Neuron (in vitro differentiated cells): ENCODE data around the gene LLCFC1.

ENCODE experiments used
- H2AFZ ChIP-seq: one replicate; pipeline ENCODE4 v1.6.1; 2013; ENCODE audit warnings: low read depth, mild to moderate bottlenecking, inconsistent platforms, low read length, moderate library complexity
- H3K27me3 ChIP-seq: one replicate; pipeline ENCODE4 v1.6.1; 2013; ENCODE audit warnings: low read length; ENCODE audit not compliant: insufficient read depth
- H3K36me3 ChIP-seq: one replicate; pipeline ENCODE4 v1.6.1; 2013; ENCODE audit warnings: low read length; ENCODE audit not compliant: insufficient read depth
- H3K4me1 ChIP-seq: one replicate; pipeline ENCODE4 v1.6.1; 2013; ENCODE audit warnings: low read length; ENCODE audit not compliant: insufficient read depth
- H3K4me3 ChIP-seq: 2 replicates; pipeline ENCODE4 v1.5.1; 2013; ENCODE audit warnings: mild to moderate bottlenecking, low read length, moderate library complexity
- H3K9me3 ChIP-seq: one replicate; pipeline ENCODE4 v1.6.1; 2013; ENCODE audit warnings: low read length

Gene LLCFC1

GRCh38 chr7:142901426-142902259, 37.6 kb upstream of the LLCFC1 start:
- no peak overlapping the region for H3K4me3 ChIP-seq
- no peaks in the 10 kb centered on the region for H3K4me1 ChIP-seq

GRCh38 chr7:142904128-142904527, 35.2 kb upstream of the LLCFC1 start:
- Histone ChIP-seq H3K27me3 (no peaks in the 10 kb centered on the region), H3K4me1 (no peaks in the 10 kb centered on the region), H3K4me3 (no peak overlapping the region), H3K36me3 (no peaks in the 10 kb centered on the region), H2AFZ (no peak overlapping the region), H3K9me3 (no peaks in the 10 kb centered on the region)

More at GRCh38 chr7:142901426-142902259, 37.6 kb upstream of the LLCFC1 start:
- no peaks in the 10 kb centered on the region for H3K27me3 ChIP-seq
- H3K9me3 ChIP-seq: no peaks in the 10 kb centered on the region
- H2AFZ ChIP-seq: no peak overlapping the region
- H3K36me3 ChIP-seq: no peaks in the 10 kb centered on the region

- H2AFZ ChIP-seq: no peak overlapping the region
Observed at GRCh38 chr7:142905759-142906158, 33.5 kb upstream of the LLCFC1 start.

GRCh38 chr7:142906643-142907042, 32.6 kb upstream of the LLCFC1 start:
- H3K4me1 ChIP-seq: no peaks in the 10 kb centered on the region
- no peak overlapping the region for H2AFZ ChIP-seq
- no peak overlapping the region for H3K4me3 ChIP-seq
- H3K27me3 ChIP-seq: no peaks in the 10 kb centered on the region
- H3K36me3 ChIP-seq: no peaks in the 10 kb centered on the region
- H3K9me3 ChIP-seq: no peaks in the 10 kb centered on the region

More at GRCh38 chr7:142905759-142906158, 33.5 kb upstream of the LLCFC1 start:
- H3K27me3 ChIP-seq: no peaks in the 10 kb centered on the region
- no peaks in the 10 kb centered on the region for H3K36me3 ChIP-seq
- H3K4me3 ChIP-seq: no peak overlapping the region
- H3K4me1 ChIP-seq: no peaks in the 10 kb centered on the region
- no peaks in the 10 kb centered on the region for H3K9me3 ChIP-seq

- Histone ChIP-seq H3K36me3 (no peaks in the 10 kb centered on the region), H3K27me3 (no peaks in the 10 kb centered on the region)
Observed at GRCh38 chr7:142908290-142908689, 31.0 kb upstream of the LLCFC1 start.

GRCh38 chr7:142908921-142909890, 30.1 kb upstream of the LLCFC1 start:
- no peak overlapping the region for H2AFZ ChIP-seq
- no peaks in the 10 kb centered on the region for H3K27me3 ChIP-seq
- H3K4me3 ChIP-seq: no peak overlapping the region
- no peaks in the 10 kb centered on the region for H3K4me1 ChIP-seq
- no peaks in the 10 kb centered on the region for H3K36me3 ChIP-seq
- H3K9me3 ChIP-seq: no peaks in the 10 kb centered on the region

More at GRCh38 chr7:142908290-142908689, 31.0 kb upstream of the LLCFC1 start:
- Histone ChIP-seq H3K4me3 (no peak overlapping the region), H3K4me1 (no peaks in the 10 kb centered on the region), H3K9me3 (no peaks in the 10 kb centered on the region), H2AFZ (no peak overlapping the region)

GRCh38 chr7:142910031-142910433, 29.3 kb upstream of the LLCFC1 start:
- Histone ChIP-seq H3K4me1 (no peaks in the 10 kb centered on the region), H3K27me3 (no peaks in the 10 kb centered on the region), H3K9me3 (no peaks in the 10 kb centered on the region), H3K36me3 (no peaks in the 10 kb centered on the region), H3K4me3 (no peak overlapping the region), H2AFZ (no peak overlapping the region)

- Histone ChIP-seq H3K9me3 (no peaks in the 10 kb centered on the region), H3K4me1 (no peaks in the 10 kb centered on the region), H2AFZ (no peak overlapping the region), H3K4me3 (no peak overlapping the region), H3K27me3 (no peaks in the 10 kb centered on the region), H3K36me3 (no peaks in the 10 kb centered on the region)
Observed at GRCh38 chr7:142910481-142910880, 28.8 kb upstream of the LLCFC1 start.

- Histone ChIP-seq H3K4me3 (no peak overlapping the region), H3K27me3 (no peaks in the 10 kb centered on the region), H2AFZ (no peak overlapping the region), H3K4me1 (no peaks in the 10 kb centered on the region), H3K36me3 (no peaks in the 10 kb centered on the region), H3K9me3 (no peaks in the 10 kb centered on the region)
Observed at GRCh38 chr7:142913051-142913450, 26.2 kb upstream of the LLCFC1 start.

GRCh38 chr7:142913566-142913965, 25.7 kb upstream of the LLCFC1 start:
- Histone ChIP-seq H3K9me3 (no peaks in the 10 kb centered on the region), H3K4me3 (no peak overlapping the region), H3K36me3 (no peaks in the 10 kb centered on the region), H2AFZ (no peak overlapping the region), H3K4me1 (no peaks in the 10 kb centered on the region), H3K27me3 (no peaks in the 10 kb centered on the region)

- Histone ChIP-seq H2AFZ (no peak overlapping the region), H3K9me3 (no peaks in the 10 kb centered on the region), H3K27me3 (no peaks in the 10 kb centered on the region), H3K4me3 (no peak overlapping the region), H3K36me3 (no peaks in the 10 kb centered on the region), H3K4me1 (no peaks in the 10 kb centered on the region)
Observed at GRCh38 chr7:142914121-142914520, 25.2 kb upstream of the LLCFC1 start.

- H3K4me3 ChIP-seq: no peak overlapping the region
- no peaks in the 10 kb centered on the region for H3K9me3 ChIP-seq
- no peaks in the 10 kb centered on the region for H3K27me3 ChIP-seq
- H3K36me3 ChIP-seq: no peaks in the 10 kb centered on the region
- no peaks in the 10 kb centered on the region for H3K4me1 ChIP-seq
- H2AFZ ChIP-seq: no peak overlapping the region
Observed at GRCh38 chr7:142915315-142915714, 24.0 kb upstream of the LLCFC1 start.

- H3K4me1 ChIP-seq: no peaks in the 10 kb centered on the region
- H3K9me3 ChIP-seq: no peaks in the 10 kb centered on the region
- no peaks in the 10 kb centered on the region for H3K36me3 ChIP-seq
- H3K27me3 ChIP-seq: no peaks in the 10 kb centered on the region
- H3K4me3 ChIP-seq: no peak overlapping the region
- H2AFZ ChIP-seq: no peak overlapping the region
Observed at GRCh38 chr7:142916508-142916907, 22.8 kb upstream of the LLCFC1 start.
